ENCODE measurements around the gene MKNK1.

MKNK1 gene

GRCh38 chr1:46618754-46619415, 14.8 kb upstream of the MKNK1 start:
- DNase-seq, result no peak

- DNase-seq, result no peak
These were observed 13.8 kb upstream of the MKNK1 start for GRCh38 chr1:46617833-46618232.

GRCh38 chr1:46617108-46617800, 13.2 kb upstream of the MKNK1 start:
- no peak for DNase-seq

GRCh38 chr1:46616277-46617107, 12.4 kb upstream of the MKNK1 start, which contains the start of gene MOB3C:
MOB3C (minus strand) TSS chr1:46616811; CDS start chr1:46613321, 3,490 bp downstream.
- no peak for DNase-seq

GRCh38 chr1:46615735-46616134, 11.7 kb upstream of the MKNK1 start:
- no peak for DNase-seq

GRCh38 chr1:46615088-46615487, 11.0 kb upstream of the MKNK1 start:
- no peak for DNase-seq

GRCh38 chr1:46614604-46614984, 10.5 kb upstream of the MKNK1 start:
- DNase-seq, result no peak

- DNase-seq, result peak; percentile 60
These were observed 9.9 kb upstream of the MKNK1 start for GRCh38 chr1:46613661-46614603.

GRCh38 chr1:46612937-46613660, 9.0 kb upstream of the MKNK1 start:
- DNase-seq, result no peak

- DNase-seq, result no peak
These were observed 7.7 kb upstream of the MKNK1 start for GRCh38 chr1:46611691-46612221.

GRCh38 chr1:46607345-46608130, 3.5 kb upstream of the MKNK1 start:
- DNase-seq, result peak; percentile 22

- DNase-seq, result no peak
These were observed 2.3 kb upstream of the MKNK1 start for GRCh38 chr1:46606255-46606965.

GRCh38 chr1:46605232-46605631, 1.2 kb upstream of the MKNK1 start:
- no peak for DNase-seq

- DNase-seq, result no peak
These were observed 599 bp downstream of the MKNK1 start for GRCh38 chr1:46603481-46603857.

GRCh38 chr1:46601257-46602007, 2.6 kb downstream of the MKNK1 start:
- no peak for DNase-seq

- no peak for DNase-seq
These were observed 4.8 kb downstream of the MKNK1 start for GRCh38 chr1:46599059-46599970.

GRCh38 chr1:46596846-46597245, 7.2 kb downstream of the MKNK1 start:
- no peak for DNase-seq

- DNase-seq, result no peak
These were observed 8.0 kb downstream of the MKNK1 start for GRCh38 chr1:46596036-46596435.

All from DMS 273 treated with DMSO at 0.1 percent for 48 hours (cell line).